ENCODE data around the gene CDH23.

GRCh38 chr10:71406878-71407277 is 10.2 kb downstream of the CDH23 start:
- no peak for TF ChIP-seq CTCF (IDR thresholded peaks at IDR 0.05)
- TF ChIP-seq POLR2A (IDR thresholded peaks at IDR 0.05), result no peak
- TF ChIP-seq POLR2AphosphoS5 (IDR thresholded peaks at IDR 0.05), result no peak
